HG02571 (cell line): ENCODE results near the gene BET1L.
"Not testable (repeated sequence)": the region's sequence is repeated elsewhere in the genome, so short reads cannot be mapped to it uniquely, and the experiment has no call there.

Source experiments
- ATAC-seq: cut with Tn5 transposase; IDR thresholded peaks from one replicate; pipeline ENCODE4 v1.9.1; 2021; ENCODE audit warnings: mild to moderate bottlenecking, moderate library complexity; ENCODE audit not compliant: unreplicated experiment

Gene BET1L

DNA sequence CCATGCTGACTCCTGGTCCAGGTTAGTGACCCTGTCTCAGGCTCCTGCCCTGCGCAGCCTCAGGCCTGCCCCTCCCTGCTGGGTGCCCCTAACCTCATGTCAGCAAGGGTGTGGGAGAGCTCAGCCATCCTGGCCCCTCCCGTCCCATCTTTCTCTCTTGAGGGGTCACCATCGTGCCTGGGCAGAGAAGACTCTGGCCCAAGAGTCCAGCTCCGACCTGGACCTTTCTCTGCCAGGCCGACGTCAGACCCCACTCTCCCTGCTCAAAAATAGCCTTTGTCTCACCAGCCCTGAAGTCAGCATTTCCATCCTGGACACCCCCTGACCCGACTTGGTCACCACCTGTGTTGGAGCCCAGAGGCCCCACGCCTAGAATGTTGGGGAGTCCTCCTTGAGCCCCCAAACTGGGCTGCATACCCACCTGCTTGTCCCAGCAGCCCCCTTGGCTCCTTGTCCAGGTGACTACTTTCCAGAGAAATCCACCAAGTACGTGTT is 9.4 kb downstream of the BET1L start:
- ATAC-seq = no peak

DNA sequence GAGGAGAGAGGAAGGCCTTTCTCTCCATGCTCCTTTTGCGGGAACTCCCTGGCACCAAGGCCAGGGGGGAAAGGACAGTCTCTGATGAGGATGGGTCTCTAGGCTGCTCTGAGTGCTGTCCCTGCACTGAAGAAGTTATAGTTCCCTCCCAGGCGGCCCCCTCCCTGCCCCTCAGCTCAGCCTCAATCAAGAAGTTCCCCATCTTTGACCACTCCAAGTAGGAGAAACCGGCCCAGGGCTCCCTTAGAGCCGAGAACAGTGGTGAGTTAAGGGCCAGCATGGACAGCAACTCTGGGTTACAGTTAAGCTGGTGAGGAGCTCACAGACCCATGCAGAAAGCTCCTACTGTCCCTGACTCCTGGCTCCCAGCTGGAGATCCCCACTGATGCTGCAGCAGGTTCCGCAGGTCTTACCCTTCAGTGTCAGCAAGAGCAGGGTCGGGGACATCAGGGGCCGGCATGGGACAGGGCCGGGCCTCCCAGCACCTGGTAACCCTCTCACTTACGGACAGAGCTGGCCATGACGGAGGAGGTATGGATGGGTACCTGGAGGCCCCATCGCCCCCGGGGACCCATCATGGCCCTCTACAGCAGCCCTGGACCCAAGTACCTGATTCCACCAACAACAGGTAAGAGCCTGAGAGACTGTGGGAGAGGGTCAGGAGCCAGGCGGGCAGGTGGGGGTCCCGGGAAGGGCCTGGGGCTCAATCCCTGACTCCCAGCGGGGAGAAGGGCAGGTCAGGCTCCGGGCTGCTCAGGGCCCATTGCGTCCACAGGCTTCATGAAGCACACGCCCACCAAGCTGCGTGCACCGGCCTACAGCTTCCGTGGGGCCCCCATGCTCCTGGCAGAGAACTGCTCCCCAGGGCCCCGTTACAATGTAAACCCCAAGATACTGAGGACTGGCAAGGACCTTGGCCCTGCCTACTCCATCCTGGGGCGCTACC is 10.1 kb downstream of the BET1L start:
- ATAC-seq = no peak

DNA sequence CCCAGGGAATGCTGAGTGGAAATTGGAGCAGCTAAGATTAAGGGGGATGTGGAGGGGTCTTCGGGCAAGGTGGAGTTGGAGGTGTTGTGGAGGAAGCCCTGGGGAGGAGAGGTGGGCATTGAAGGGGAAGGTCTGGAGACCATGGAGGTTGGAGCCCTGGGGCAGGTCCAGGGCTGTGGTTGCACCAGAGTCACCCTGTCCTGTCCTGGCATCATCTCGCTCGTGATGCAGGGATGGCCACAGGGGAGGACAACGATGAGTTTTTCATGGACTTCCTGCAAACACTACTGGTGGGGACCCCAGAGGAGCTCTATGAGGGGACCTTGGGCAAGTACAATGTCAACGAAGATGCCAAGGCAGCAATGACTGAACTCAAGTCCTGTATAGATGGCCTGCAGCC is 13.7 kb downstream of the BET1L start:
- ATAC-seq = not testable (repeated sequence)

DNA sequence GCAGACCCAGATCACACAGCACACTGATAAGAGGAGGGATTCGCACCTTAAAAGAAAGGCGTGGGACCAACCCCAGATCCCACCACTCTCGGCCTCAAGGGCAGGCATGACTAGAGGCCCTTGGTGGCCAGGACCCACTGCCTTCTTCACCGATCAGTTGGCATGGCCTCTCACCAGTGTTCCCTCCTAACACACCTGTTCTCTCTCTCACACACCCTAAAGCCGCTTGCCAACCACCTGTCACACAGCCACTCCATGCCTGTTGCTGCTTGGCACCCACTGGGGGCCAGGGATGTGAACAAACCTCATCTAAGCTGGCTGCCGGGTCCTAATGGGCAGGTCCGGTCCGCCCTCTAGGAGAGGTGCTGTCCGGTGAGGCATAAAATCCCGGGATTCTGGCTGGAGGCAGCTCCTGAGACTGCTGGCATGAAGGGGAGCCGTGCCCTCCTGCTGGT is 14.5 kb downstream of the BET1L start, which contains the start of gene SCGB1C1:
SCGB1C1 (plus strand) TSS at position 405 of the 455 bp plus-strand sequence; CDS start at position 427, 22 bp downstream.
- not testable (repeated sequence) for ATAC-seq

DNA sequence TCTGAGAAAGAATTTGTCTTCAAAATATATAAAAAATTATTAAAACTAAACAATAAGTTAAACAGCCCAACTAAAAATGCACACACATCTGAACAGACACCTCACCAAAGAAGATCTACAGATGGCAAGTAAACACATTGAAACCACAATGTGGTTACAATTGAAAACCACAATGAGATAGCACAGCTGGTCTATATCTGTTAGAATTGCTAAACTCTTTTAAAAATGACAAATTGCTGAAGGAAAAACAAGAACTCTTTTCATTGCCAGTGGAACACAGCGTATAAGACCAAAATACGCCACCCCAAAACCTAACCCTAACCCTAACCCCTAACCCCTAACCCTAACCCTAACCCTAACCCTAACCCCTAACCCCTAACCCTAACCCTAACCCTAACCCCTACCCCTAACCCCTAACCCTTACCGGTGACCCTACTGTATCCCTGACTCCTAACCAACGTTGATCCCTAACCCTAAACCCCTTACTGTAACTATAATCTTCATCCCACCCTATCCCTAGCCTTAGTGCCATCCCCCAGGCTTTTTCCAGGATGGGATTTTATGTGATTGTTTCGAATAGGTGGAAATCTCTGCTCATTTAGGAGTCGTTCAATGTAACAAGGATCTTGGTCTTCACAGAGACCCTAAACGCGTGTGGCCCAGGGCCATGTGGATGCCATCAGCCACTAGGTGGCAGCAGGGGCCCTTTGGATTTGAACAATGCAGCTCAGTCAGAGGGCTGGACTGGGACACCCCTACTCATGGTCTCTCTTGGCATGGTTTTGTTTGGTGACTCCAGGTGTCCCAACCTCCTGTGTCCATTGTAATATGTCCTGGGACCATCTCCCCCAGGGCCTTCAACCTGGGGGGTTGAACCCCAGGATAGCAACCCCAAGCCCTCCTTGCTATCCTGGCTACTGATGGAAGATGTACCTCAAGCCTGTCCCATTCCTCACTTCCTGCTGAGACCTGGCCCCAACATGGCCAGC is 15.4 kb downstream of the BET1L start:
- ATAC-seq = not testable (repeated sequence)

DNA sequence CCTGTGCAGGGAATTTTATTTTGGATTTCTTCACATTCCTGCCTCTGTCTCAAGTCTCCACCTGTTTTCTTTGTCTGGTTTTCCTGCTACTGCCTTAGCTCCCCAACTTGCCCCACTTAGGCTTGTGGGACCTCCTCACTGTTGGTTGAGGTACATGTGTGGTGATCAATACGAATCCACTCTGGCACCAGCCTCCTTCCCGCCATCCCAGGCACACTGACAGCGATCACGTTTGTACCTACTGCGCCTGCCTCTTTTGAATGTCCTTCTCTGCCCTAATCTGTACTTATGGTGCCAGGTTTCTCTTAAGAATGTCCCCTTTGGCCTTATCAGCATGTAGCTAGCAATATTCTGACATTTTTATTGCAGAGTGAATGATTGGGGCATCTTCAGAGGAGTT is 16.7 kb downstream of the BET1L start:
- not testable (repeated sequence) for ATAC-seq

DNA sequence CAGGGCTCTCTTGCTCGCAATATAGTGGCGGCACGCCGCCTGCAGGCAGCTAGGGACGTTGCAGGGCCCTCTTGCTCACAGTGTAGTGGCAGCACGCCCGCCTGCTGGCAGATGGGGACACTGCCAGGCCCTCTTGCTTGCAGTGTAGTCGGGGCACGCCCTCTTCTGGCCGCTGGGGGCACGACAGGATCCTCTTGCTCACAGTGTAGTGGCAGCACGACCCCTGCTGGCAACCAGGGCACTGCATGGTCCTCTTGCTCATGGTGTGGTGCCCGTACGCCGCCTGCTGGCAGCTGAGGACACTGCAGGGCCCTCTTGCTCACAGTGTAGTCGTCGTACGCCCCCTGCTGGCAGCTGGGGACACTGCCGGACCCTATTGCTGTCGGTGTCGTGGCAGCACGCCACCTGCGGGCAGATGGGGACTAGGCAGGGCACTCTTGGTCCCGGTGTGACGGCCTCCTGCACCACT is 17.3 kb downstream of the BET1L start:
- not testable (repeated sequence) for ATAC-seq

DNA sequence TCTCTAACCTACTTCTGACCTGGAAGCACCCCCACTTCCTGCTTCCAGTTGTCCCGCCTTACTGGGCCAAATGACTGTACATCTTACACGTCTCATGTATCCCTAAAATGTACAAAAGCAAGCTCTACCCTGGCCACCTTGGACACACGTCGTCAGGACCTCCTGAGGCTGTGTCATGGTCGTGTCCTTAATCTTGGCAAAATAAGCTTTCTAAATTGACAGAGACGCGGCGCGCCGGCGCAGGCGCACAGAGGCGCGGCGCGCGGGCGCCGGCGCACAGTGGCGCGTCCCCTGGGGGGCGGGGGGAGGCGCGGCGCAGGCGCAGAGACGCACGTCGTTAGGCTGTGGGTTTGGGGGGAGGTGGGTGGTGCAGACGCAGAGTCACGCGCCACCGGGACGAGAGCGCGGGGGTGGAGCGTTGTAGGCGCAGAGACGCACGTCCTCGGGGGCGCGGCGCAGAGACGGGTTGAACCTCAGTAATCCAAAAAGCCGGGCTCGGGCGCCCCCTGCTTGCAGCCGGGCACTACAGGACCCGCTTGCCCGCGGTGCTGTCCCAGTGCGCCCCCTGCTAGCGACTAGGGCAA is 17.9 kb downstream of the BET1L start:
- not testable (repeated sequence) for ATAC-seq

DNA sequence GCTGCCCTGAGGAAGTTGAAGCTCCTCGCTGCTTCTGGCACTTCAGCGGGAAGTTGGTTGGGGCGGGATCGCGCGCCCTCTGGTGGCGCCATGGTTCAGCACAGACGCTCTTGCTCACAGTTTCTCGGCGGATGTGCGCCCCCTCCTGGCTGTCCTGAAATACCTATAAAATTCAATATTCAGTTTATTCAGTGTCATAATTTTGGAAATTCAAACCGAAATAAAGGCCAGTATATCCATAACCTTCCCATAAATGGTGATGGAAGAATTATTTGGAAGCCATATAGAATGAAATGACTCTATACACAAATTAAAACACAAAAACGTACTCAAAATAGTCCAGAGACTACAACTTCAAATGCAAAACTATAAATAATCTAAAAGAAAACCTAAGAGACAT is 27.0 kb downstream of the BET1L start:
- ATAC-seq = not testable (repeated sequence)
